Measurements from ENCODE around the gene POLA1.

DNA sequence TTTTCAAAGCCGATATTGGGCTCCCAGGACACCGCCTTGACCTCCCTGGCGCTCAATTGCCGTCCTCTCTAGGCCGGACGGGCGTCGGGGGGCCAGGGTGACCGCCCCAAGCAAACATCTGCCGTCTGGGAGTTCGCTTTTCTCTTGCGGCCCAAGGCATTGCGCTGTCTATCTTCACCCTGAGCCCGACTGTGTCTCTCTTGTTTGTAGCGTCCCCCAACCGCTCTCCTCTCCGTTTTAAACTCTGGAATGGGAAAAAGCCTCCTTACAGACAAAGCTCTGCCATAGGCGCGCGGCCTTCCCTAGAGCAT, 322.6 kb downstream of the POLA1 start:
- TF ChIP-seq YY1 (IDR thresholded peaks at IDR 0.05; ENCODE audit: insufficient read depth, insufficient read length) (no peak), ZNF274 (IDR thresholded peaks at IDR 0.05; ENCODE audit: low read depth, low read length) (no peak), SUZ12 (IDR thresholded peaks at IDR 0.05; ENCODE audit: extremely low read depth, insufficient read depth, insufficient read length) (no peak)

Measured in NT2/D1 (cell line).